Stimulated activated CD4-positive, alpha-beta T cell treated with anti-CD3 and anti-CD28 coated beads, Interleukin-1b, Interleukin-23, amount 100 ng/mL, for 1 hour (primary cell): Measurements from ENCODE around the gene PALM.
"Not testable (repeated sequence)": the region's sequence is repeated elsewhere in the genome, so short reads cannot be mapped to it uniquely, and the experiment has no call there.

ENCODE experiments used
- DNase-seq, 2 donors: peaks; one replicate each; pipeline ENCODE4 v3.0.0-alpha.2; 2020; ENCODE audit warnings: low read depth in 2 of 2

The PALM gene

GRCh38 chr19:709196-709964 is 645 bp downstream of the PALM start:
- no peak for DNase-seq

DNA sequence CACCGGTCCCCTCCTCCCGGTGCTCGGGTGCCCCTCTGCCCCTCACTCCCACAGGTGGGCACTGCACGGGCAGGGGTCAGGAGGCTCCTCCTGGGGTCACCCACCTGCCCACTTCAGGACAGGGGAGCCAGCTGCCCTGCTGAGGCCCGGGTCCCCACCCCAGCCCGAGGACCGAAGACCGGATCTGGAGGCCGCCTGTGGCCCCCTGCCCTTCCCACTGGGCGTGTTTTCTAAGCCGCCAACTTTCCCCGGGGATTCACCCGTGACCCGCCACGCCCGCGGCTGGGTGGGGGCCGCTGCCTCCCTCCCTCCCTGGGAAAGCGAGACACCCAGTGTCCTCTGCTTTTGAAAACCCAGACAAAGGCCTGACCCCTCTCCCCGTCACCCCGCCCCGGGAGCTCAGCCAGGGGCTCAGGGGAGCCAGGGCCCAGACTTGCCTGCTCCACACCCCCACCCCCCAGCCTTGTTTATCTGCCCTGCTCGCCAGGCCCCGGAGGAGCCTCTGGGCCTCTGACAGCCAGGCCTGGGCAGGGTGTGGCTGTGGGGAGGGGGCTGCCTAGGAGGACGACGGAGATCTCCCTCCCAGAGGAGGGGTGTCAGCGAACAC is 1.3 kb downstream of the PALM start:
- no peak for DNase-seq

GRCh38 chr19:710767-711166 is 2.0 kb downstream of the PALM start:
- no peak for DNase-seq

DNA sequence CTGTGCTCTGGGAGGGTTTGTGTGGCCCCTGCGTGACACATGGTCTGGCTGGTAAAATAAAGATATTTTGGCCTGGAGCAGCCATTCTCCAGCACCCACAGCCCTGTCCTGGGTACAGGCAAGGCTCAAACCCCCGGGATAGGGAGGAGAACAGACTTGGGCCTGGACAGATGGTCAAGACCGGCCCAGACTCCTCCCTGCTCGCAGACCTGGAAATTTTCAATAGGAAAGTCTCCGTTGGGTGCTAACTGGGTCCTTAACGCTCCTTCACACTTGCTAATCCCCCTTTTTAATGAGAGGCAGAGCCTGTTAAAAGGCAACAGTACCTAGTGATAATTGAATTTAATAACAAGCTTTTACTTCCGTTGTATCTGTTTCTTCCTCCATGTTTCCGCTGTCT is 2.5 kb downstream of the PALM start:
- DNase-seq, result no peak

DNA sequence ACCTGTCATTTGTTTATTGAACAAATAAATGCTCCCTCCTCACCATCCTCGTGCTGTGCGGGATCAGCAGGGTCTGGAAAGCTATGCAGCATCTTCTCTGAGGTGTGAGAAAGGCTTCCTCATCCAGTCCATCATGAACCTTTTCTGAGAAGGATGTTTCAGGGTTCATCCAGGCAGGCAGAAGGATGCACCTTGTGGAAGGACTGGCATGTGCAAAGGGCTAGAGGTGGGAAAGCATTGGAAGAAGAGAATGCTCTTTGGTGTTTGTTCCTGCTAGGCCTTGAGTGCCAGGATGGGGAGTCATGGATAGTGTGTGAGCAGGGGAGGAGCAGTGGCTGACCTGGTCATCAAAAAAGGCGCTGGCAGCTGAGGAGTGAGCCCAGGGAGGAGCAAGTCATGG is 6.6 kb downstream of the PALM start:
- no peak for DNase-seq

DNA sequence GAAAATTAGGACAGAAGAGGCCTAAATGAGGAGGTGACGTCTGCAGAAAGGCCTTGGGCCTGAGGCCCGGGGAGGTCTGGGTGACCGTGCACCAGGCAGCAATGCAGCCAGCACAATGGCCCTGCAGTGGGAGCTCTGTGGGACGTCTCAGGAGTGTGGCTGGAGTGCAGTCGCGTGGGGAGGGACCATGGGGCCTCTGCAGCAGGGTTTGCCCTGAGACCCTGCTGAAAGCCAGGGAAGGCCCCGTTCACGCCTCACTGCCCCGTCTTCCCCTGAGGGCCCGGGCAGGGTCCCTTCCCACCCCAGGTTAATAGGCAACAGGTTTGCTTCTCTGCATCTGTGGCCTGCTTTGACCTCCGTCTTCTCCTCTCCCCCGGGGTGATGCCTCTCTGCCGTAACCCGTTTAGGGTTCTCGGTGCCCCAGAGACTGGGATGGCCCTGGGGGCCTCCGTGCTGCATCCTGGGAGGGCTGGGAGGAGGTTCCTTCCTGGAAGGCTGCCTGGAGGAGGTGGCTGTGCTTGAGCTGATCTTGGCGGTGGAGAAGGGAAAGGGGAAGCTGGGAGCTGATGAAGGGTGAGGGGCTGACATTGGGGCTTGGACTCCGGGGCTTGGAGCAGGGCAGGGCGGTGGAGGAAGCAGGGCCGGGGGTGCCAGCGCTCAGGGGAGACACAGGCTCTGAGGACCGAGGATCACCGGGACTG is 9.7 kb downstream of the PALM start:
- DNase-seq, result no peak

DNA sequence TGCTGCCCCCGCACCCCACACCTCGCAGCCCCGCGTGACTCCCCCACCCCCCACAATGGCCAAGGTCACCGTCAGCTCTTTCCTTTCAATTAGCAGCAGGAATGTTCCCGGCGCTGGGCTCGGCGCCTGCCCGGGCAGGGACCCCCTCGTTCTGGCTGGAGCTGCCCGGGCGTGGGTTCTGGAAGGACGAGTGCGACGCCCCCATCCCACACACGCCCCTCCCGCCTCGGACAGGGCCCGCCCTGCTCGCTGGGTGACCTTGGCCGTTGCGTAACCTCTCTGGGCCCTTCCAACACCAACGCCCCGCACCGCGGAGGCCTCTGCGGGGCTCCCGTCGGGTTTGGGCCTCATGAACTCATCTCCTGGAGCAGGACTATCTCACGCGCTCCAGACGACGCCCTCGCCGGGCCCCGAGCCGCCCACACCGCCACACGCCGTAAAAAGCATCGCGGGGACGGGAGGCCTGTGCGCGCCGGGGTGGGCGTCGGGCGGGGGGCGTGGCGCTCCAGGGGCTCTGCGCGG is 10.3 kb downstream of the PALM start:
- DNase-seq, result no peak

GRCh38 chr19:719636-720344 is 11.1 kb downstream of the PALM start:
- no peak for DNase-seq

GRCh38 chr19:720345-721160 is 11.8 kb downstream of the PALM start:
- no peak for DNase-seq

GRCh38 chr19:722553-723101 is 13.9 kb downstream of the PALM start:
- DNase-seq, result no peak

DNA sequence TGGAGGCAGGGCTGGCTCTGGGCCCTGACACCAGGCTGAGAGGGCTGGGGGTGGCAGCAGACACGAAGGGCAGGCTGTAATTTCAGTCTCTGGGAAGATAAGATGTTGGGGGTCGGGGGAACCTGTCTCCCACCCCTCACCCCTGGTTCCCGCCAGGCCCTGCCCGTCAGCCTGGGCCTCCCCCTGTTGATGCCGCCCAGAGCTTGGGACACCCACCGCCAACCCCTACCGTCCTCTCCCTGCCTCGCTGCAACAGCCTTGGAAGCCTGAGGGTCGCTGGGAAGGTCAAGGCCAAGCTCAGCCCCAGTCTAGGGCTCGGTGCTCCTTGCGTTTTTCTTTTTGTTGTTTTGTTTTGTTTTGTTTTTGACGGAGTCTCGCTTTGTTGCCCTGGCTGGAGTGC is 14.5 kb downstream of the PALM start:
- no peak for DNase-seq

- DNase-seq, result no peak
These were observed 15.0 kb downstream of the PALM start for GRCh38 chr19:723714-724113.

- no peak for DNase-seq
These were observed 16.8 kb downstream of the PALM start for GRCh38 chr19:725461-726089.

- DNase-seq, result no peak
These were observed 18.5 kb downstream of the PALM start for GRCh38 chr19:726993-727956.

DNA sequence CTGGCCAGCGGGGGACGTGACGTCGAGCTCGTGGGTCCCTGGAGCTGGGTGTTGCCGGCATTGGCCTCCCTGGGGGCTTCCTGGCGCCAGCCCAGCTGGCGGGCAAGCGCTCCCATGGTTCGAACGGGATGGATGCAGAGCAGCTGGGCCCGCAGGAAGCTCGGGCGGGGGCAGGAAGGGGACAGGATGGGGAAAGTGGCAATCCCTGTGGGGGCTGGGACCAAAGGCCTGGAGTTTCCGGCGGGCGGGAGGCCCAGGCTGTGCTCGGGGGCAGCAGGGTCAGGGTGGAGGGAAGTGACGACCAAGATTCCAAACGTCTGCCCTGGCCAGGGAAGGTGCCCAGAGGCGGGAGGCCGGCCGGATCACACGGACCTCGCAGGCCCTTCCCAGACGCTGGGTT is 19.3 kb downstream of the PALM start:
- no peak for DNase-seq

GRCh38 chr19:729564-729963 is 20.8 kb downstream of the PALM start:
- not testable (repeated sequence) for DNase-seq

- DNase-seq, result no peak
These were observed 21.4 kb downstream of the PALM start for GRCh38 chr19:729965-730668.

DNA sequence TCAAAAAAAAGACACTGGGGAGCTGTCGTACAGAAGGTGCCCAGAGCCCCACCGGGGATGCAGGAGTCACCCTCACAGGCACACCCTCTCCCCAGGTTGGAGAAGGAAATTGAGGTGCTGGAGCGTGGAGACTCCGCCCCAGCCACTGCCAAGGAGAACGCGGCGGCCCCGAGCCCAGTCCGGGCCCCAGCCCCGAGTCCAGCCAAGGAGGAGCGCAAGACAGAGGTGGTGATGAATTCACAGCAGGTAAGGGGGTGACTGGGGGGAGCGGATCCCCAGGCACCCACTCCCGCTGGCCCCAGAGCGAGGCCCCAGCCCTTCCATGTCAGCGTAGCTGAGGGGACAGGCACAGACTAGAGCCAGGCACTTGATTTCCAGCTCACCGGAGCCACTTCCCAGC is 22.3 kb downstream of the PALM start:
- DNase-seq, result no peak
